ENCODE results near the gene FTCD.
"Not testable (repeated sequence)": the region's sequence is repeated elsewhere in the genome, so short reads cannot be mapped to it uniquely, and the experiment has no call there.

Gene FTCD

GRCh38 chr21:46151989-46152926 is 3.1 kb downstream of the FTCD start:
- DNase-seq = no peak

- no peak for DNase-seq
Observed at GRCh38 chr21:46151261-46151988, 4.0 kb downstream of the FTCD start.

- no peak for DNase-seq
Observed at GRCh38 chr21:46150491-46151121, 4.8 kb downstream of the FTCD start.

GRCh38 chr21:46150073-46150472 is 5.3 kb downstream of the FTCD start:
- DNase-seq = no peak

GRCh38 chr21:46149205-46149901 is 6.0 kb downstream of the FTCD start:
- no peak for DNase-seq

- no peak for DNase-seq
Observed at GRCh38 chr21:46148106-46148505, 7.3 kb downstream of the FTCD start.

GRCh38 chr21:46147429-46147828 is 8.0 kb downstream of the FTCD start:
- peak; percentile 19 for DNase-seq

GRCh38 chr21:46146856-46147255 is 8.5 kb downstream of the FTCD start:
- DNase-seq = no peak

GRCh38 chr21:46145840-46146691 is 9.3 kb downstream of the FTCD start:
- DNase-seq = no peak

- DNase-seq = no peak
Observed at GRCh38 chr21:46145159-46145839, 10.1 kb downstream of the FTCD start.

- no peak for DNase-seq
Observed at GRCh38 chr21:46144464-46145070, 10.8 kb downstream of the FTCD start.

- DNase-seq = no peak
Observed at GRCh38 chr21:46142582-46143473, 12.6 kb downstream of the FTCD start.

GRCh38 chr21:46141767-46142581 is 13.4 kb downstream of the FTCD start:
- DNase-seq = no peak

- DNase-seq = not testable (repeated sequence)
Observed at GRCh38 chr21:46140352-46141003, 14.9 kb downstream of the FTCD start.

- no peak for DNase-seq
Observed at GRCh38 chr21:46139686-46140085, 15.7 kb downstream of the FTCD start.

GRCh38 chr21:46138383-46138970 is 16.9 kb downstream of the FTCD start:
- no peak for DNase-seq

GRCh38 chr21:46137908-46138307 is 17.5 kb downstream of the FTCD start:
- no peak for DNase-seq

Data from inflammatory macrophage treated with lipopolysaccharide for 4 hours (primary cell).